Measurements from ENCODE around the gene ITM2C.

The ITM2C gene

GRCh38 chr2:230872968-230873660, 8.4 kb downstream of the ITM2C start:
- no peak for TF ChIP-seq ZNF274 (IDR thresholded peaks at IDR 0.05; ENCODE audit: low read depth, low read length)
- H3K4me3 ChIP-seq (ENCODE audit: low read length) = peak overlapping the region; percentile 25; the same call in 1 of the 2 replicates

- TF ChIP-seq ZNF274 (IDR thresholded peaks at IDR 0.05; ENCODE audit: low read depth, low read length) = no peak
- peak overlapping the region; percentile 25; the same call in 1 of the 2 replicates for H3K4me3 ChIP-seq (ENCODE audit: low read length)
Observed at GRCh38 chr2:230873661-230874401, 9.1 kb downstream of the ITM2C start.

- TF ChIP-seq ZNF274 (IDR thresholded peaks at IDR 0.05; ENCODE audit: low read depth, low read length) = no peak
- H3K4me3 ChIP-seq (ENCODE audit: low read length) = peak overlapping the region; percentile 24; the same call in 1 of the 2 replicates
Observed at GRCh38 chr2:230874456-230874855, 9.7 kb downstream of the ITM2C start.

- H3K4me3 ChIP-seq (ENCODE audit: low read length) = no peak overlapping the region
- no peak for TF ChIP-seq ZNF274 (IDR thresholded peaks at IDR 0.05; ENCODE audit: low read depth, low read length)
Observed at GRCh38 chr2:230874876-230875275, 10.1 kb downstream of the ITM2C start.

GRCh38 chr2:230875347-230876315, 10.9 kb downstream of the ITM2C start:
- H3K4me3 ChIP-seq (ENCODE audit: low read length) = no peak overlapping the region
- TF ChIP-seq ZNF274 (IDR thresholded peaks at IDR 0.05; ENCODE audit: low read depth, low read length) = no peak

- no peak for TF ChIP-seq ZNF274 (IDR thresholded peaks at IDR 0.05; ENCODE audit: low read depth, low read length)
- H3K4me3 ChIP-seq (ENCODE audit: low read length) = no peak overlapping the region
Observed at GRCh38 chr2:230877116-230877758, 12.5 kb downstream of the ITM2C start.

- no peak for TF ChIP-seq ZNF274 (IDR thresholded peaks at IDR 0.05; ENCODE audit: low read depth, low read length)
- no peak overlapping the region for H3K4me3 ChIP-seq (ENCODE audit: low read length)
Observed at GRCh38 chr2:230877759-230878598, 13.2 kb downstream of the ITM2C start.

- no peak for TF ChIP-seq ZNF274 (IDR thresholded peaks at IDR 0.05; ENCODE audit: low read depth, low read length)
- H3K4me3 ChIP-seq (ENCODE audit: low read length) = no peak overlapping the region
Observed at GRCh38 chr2:230878599-230879188, 14.0 kb downstream of the ITM2C start.

GRCh38 chr2:230879271-230879882, 14.6 kb downstream of the ITM2C start:
- no peak for TF ChIP-seq ZNF274 (IDR thresholded peaks at IDR 0.05; ENCODE audit: low read depth, low read length)
- no peak overlapping the region for H3K4me3 ChIP-seq (ENCODE audit: low read length)

GRCh38 chr2:230879891-230880290, 15.1 kb downstream of the ITM2C start:
- H3K4me3 ChIP-seq (ENCODE audit: low read length) = no peak overlapping the region
- no peak for TF ChIP-seq ZNF274 (IDR thresholded peaks at IDR 0.05; ENCODE audit: low read depth, low read length)

GRCh38 chr2:230881840-230882239, 17.1 kb downstream of the ITM2C start:
- TF ChIP-seq ZNF274 (IDR thresholded peaks at IDR 0.05; ENCODE audit: low read depth, low read length) = no peak
- H3K4me3 ChIP-seq (ENCODE audit: low read length) = no peak overlapping the region

- no peak overlapping the region for H3K4me3 ChIP-seq (ENCODE audit: low read length)
- no peak for TF ChIP-seq ZNF274 (IDR thresholded peaks at IDR 0.05; ENCODE audit: low read depth, low read length)
Observed at GRCh38 chr2:230885463-230886130, 20.9 kb downstream of the ITM2C start.

All from GM08714 (cell line).